VCaP (cell line): ENCODE results near the gene ATP5ME.

Experiments
- H3K27ac ChIP-seq: fragments of 450-650 bp; 2 replicates; pipeline ENCODE4 v1.5.1; 2017
- TF ChIP-seq, protein P1 (sequence below): fragments of 450-650 bp; conservative IDR thresholded peaks from 2 replicates; pipeline ENCODE4 v1.5.1; 2017; ENCODE audit warnings: mild to moderate bottlenecking, moderate library complexity

ATP5ME gene

DNA sequence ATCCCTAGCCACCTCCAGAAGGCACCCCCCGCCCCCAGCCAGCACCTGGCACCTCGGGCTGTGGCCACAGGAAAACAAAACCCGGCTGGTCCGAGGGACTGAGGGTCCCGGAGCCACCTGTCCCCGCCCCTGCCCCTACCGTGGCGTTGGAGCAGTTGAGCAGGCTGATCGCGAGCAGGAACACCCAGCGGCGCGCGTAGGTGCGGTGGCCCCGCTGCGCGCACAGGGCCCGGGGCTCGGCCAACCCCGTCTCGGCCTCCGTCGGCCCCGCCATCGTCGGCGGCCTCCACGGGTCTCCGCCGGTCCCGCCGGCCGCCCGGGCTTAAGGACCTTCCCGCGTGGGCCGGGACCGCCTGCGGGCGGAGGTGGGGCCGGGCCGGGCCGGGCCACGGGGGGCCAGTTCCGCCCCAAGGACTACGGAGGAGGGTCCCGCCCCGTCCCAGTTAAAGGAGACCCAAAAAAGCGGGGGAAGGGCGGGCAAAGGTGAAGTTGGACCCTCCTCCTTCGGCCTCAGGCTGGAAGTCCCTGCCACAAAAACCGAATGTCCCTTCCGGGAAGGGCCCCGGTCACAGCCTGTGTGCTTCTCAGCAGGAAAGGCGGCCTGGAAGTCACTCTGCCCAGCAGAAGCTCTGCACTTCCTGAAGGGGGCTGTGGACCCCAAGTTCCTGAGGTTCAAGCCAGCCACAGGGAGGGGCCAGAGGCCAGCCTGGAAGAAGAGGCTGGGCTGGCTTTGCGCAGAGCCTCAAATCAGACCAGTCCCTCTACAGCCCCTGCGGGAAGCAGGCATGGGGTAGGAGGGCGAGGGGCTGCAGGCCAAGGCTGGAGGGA lies 15.0 kb upstream of the ATP5ME start, which contains the start of gene SLC49A3:
TSS of gene SLC49A3 (minus strand) at position 298 of the 828 bp plus-strand sequence. CDS start at position 274, 24 bp downstream.
- no peak within 1 kb of the TSS for H3K27ac ChIP-seq
- TF ChIP-seq, protein P1, sequence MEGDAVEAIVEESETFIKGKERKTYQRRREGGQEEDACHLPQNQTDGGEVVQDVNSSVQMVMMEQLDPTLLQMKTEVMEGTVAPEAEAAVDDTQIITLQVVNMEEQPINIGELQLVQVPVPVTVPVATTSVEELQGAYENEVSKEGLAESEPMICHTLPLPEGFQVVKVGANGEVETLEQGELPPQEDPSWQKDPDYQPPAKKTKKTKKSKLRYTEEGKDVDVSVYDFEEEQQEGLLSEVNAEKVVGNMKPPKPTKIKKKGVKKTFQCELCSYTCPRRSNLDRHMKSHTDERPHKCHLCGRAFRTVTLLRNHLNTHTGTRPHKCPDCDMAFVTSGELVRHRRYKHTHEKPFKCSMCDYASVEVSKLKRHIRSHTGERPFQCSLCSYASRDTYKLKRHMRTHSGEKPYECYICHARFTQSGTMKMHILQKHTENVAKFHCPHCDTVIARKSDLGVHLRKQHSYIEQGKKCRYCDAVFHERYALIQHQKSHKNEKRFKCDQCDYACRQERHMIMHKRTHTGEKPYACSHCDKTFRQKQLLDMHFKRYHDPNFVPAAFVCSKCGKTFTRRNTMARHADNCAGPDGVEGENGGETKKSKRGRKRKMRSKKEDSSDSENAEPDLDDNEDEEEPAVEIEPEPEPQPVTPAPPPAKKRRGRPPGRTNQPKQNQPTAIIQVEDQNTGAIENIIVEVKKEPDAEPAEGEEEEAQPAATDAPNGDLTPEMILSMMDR, result no peak

DNA sequence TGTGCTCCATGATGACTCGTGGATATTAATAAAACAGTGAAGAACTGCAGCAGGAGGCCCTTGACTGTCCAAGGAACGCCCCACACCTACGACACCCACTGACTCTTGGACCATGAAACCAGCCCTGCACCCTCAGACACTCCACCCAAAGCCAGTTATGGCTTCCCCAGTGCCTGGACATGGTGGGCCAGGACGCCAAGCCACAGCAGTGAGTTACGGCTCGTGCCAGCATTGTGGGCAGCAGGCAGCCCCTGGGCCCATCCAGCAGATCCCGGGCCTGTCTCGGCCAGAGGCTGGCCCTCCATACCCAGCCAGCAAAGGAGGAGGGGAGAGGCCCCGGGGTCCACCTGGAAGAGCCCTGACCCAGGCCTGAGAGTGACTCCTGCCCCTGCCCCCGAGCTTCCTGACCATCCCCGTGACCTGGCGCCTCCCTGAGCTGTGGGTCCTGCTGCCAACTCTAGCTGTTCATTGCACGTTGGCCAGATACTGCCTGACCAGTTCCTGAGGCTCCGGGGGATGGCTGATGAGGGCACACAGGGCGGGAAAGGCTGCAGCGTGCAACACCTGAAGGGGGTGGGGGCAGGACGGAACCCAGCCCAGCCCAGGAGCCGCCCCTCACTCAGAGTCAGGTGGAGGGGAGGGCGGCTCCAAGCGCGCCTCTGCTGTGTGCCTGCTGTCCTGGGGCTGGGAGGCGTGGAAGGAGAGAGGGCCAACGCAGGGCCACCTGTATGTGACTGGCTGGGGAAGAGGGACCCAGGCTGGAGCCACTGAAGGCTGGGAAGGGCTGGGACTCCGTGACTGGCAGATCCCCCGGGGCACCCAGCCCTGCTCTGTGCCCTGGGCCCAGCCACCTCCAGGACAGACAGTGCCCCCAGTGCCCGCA lies 14.1 kb upstream of the ATP5ME start:
- H3K27ac ChIP-seq, result no peak overlapping the region

DNA sequence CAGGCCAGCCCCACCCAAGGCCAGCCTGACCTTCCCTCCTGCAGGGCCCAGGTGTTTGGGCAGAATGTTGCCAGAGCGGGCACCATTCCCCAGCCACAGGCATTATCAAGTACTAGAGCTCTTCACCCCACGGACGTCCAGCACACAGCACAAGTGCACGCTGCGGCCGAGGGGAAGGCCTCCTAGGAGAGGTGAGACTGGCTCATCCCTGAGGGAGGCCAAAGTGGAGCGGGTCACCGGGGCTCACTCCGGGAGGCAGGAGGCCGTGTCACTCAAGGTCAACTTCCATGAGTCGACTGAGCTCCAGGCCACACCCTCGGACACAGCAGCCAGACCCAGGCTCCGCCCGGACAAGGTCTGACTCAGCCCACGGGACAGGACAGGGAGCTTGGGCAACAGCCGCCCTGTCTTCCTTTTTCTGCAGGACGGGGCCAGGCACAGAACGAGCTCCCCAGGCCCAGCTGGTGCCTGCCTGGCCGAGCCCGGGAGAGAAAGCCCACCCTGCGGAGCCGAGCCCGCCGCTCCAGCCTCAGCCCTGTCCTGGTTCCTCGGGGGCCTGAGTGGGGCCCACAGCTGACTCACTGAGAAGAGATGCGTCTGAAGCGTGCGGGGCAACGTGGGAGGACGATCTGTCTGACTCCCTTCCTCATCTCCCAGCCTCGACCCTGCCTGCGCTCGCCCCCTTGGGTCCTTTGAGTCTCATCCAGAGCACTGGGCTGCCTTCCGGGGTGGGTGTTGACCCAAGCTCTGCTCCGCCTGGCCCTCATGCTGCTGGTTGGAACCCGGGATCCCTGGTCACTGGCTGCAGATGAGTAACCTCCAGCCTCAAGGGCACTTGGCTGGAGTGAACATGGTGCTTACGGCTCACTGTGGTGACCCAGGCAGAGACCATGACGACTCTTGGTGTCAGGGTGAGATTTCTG lies 13.2 kb upstream of the ATP5ME start:
- H3K27ac ChIP-seq, result no peak overlapping the region
- TF ChIP-seq, protein P1, result no peak

More for the DNA sequence above, 14.1 kb upstream of the ATP5ME start:
- TF ChIP-seq, protein P1, result no peak

DNA sequence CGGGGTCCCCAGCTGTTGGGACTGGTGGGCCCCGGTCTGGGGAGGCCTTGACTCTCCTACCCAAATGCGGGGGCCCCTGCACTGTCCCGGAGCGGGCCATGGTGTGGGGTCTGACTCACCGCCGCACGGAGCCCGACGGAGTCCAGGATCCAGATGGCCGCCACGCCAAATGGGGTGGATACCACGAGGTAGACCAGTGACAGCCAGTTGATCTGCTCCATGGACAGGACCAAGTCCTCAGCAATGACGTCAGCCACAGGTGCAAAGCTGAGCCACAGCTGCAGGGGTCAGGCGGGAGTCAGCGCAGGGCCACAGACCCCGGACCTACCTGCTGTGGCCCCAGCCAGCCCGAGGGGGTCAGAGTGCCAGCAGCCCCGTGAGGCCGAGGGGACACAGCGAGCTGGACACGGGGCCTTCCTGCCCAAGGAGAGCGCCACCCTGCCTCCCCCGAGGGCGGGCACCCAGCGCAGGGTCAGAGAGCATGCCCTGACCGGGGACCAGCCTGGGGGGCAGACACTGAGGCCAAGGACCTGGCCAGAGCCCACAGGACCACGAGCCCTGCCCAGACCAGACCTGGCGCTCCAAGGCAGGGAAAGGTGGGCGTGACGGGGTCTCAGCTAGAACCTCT lies 12.5 kb upstream of the ATP5ME start:
- TF ChIP-seq, protein P1, result no peak
- no peak overlapping the region for H3K27ac ChIP-seq

DNA sequence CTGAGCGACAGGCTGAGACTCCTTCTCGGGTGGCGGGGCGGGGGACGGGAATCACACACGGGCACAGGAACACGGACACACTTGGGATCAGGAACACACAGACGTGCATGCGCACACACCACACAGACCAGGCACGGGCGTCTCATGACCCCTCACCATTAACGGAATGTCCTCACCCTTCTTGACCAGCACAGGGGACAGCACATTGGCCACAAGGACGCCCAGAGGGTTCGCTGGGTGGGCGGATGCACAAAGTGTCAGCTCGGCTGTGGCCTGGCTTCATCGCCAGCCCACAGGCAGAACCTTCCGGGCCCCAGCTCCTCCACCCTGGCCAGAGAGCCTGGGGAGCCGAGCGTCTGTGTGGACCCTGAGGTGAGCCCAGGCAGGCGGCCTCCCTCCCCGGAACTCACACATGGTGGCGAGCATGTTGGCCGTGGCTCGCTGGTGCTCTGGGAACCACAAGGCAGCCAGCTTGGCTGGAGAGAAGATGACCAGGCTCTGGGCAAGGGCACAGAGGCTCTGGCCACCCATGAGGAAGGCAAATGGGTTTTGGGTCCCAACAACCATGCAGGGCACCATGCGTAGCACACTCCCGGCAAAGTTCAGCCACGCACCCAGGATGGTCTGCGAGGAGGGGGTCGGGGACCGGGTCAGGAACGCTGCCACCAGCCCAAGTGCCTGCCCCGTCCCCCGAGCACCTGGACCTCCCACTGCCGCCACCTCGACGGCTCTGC lies 11.8 kb upstream of the ATP5ME start:
- TF ChIP-seq, protein P1, result no peak
- no peak overlapping the region for H3K27ac ChIP-seq

DNA sequence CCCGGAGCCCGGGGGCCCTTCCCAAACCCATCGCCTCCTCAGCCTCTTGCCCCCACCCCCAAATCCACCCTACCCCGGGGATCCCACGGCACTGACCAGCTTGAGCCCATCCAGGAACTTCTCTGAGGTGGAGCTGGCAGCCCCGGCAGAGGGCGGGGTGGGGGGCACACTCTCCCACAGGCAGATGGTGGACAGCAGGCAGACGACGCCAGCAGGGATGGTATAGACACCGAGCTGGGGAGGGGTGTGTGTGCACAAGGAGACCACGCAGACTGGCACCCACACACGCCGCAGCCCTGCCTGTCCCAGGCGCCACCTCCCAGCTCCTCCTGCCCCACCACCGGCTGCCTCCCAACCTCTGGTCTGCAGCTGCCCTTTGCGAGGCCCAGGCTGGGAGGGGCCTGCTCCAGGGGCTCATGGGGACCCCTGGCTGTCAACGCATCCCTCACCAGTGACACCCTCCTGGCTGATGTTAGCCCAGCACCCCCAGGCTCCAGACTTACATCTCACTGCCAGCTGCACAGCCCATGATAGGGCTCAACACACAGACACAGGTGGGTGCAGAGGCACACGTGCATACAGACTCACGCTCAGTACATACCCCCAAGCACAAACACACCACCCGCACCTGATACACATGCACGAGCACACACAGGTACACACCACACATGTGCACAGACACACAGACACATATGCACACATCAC lies 10.7 kb upstream of the ATP5ME start:
- TF ChIP-seq, protein P1, result no peak
- no peak overlapping the region for H3K27ac ChIP-seq
